NCI-H526 (cell line): ENCODE results near the gene TPSB2.

ENCODE experiments used
- DNase-seq, 2 experiments: peaks; one replicate each; lab custom pipeline; 2025; lab: John Stamatoyannopoulos, UW

The TPSB2 gene

GRCh38 chr16:1220098-1220728 is 9.8 kb downstream of the TPSB2 start:
- DNase-seq: no peak

- no peak for DNase-seq
Observed at GRCh38 chr16:1218930-1219611, 10.9 kb downstream of the TPSB2 start.

GRCh38 chr16:1218061-1218929 is 11.7 kb downstream of the TPSB2 start:
- DNase-seq: no peak

GRCh38 chr16:1217526-1217925 is 12.5 kb downstream of the TPSB2 start:
- no peak for DNase-seq

- no peak for DNase-seq
Observed at GRCh38 chr16:1216681-1217400, 13.1 kb downstream of the TPSB2 start.

GRCh38 chr16:1216296-1216619 is 13.7 kb downstream of the TPSB2 start:
- peak in 1 of 2 experiments; percentile 81 for DNase-seq

- DNase-seq: no peak
Observed at GRCh38 chr16:1215574-1216295, 14.2 kb downstream of the TPSB2 start.

GRCh38 chr16:1214719-1215118 is 15.3 kb downstream of the TPSB2 start:
- no peak for DNase-seq

GRCh38 chr16:1213796-1214372 is 16.1 kb downstream of the TPSB2 start:
- no peak for DNase-seq

GRCh38 chr16:1213231-1213630 is 16.8 kb downstream of the TPSB2 start:
- DNase-seq: no peak

GRCh38 chr16:1212616-1213194 is 17.3 kb downstream of the TPSB2 start:
- no peak for DNase-seq

- no peak for DNase-seq
Observed at GRCh38 chr16:1211451-1212268, 18.3 kb downstream of the TPSB2 start.

GRCh38 chr16:1210461-1210860 is 19.5 kb downstream of the TPSB2 start:
- no peak for DNase-seq

GRCh38 chr16:1209081-1209480 is 20.9 kb downstream of the TPSB2 start:
- no peak for DNase-seq

- DNase-seq: no peak
Observed at GRCh38 chr16:1208239-1208830, 21.6 kb downstream of the TPSB2 start.

GRCh38 chr16:1206786-1207185 is 23.2 kb downstream of the TPSB2 start:
- no peak for DNase-seq

- DNase-seq: no peak
Observed at GRCh38 chr16:1206326-1206725, 23.7 kb downstream of the TPSB2 start.

GRCh38 chr16:1204933-1205332 is 25.1 kb downstream of the TPSB2 start:
- DNase-seq: no peak

GRCh38 chr16:1202274-1202673 is 27.7 kb downstream of the TPSB2 start:
- DNase-seq: no peak

- no peak for DNase-seq
Observed at GRCh38 chr16:1201444-1201843, 28.5 kb downstream of the TPSB2 start.
